CD14-positive monocyte (primary cell): ENCODE data around the gene TRAF6. TPM values are rescaled to one million over a fixed set of nuclear protein-coding genes. Genes with fewer than 3 reads are reported as not detected.

Experiments used
- DNase-seq, 3 donors: peaks; one replicate each; pipeline ENCODE4 v3.0.0-alpha.2; 2011 to 2022
- H2AFZ ChIP-seq: 2 replicates; pipeline ENCODE4 v1.6.0; 2012; ENCODE audit warnings: mild to moderate bottlenecking, low read depth, low read length, inconsistent platforms; ENCODE audit not compliant: insufficient read depth, poor library complexity, severe bottlenecking
- H3K27ac ChIP-seq, 2 donors: 1 replicate in 1 of 2; 2 replicates in 1 of 2; pipeline ENCODE4 v1.5.1; 2012 to 2013; ENCODE audit warnings: low read length in 2 of 2, control low read depth in 1 of 2, inconsistent platforms in 1 of 2, low read depth in 1 of 2, mild to moderate bottlenecking in 1 of 2
- H3K27me3 ChIP-seq, 2 donors: one replicate each; pipeline versions ENCODE4 v1.6.0 to v1.6.1; 2011 to 2013; ENCODE audit warnings: low read length in 2 of 2; ENCODE audit not compliant: control insufficient read depth in 2 of 2, insufficient read depth in 2 of 2
- H3K36me3 ChIP-seq, 2 donors: replicated peaks in 1 of 2; 1 replicate in 1 of 2; 2 replicates in 1 of 2; pipeline versions ENCODE4 v1.5.1 to v1.6.1; 2012 to 2013; ENCODE audit warnings: low read length in 2 of 2, control low read depth in 1 of 2, inconsistent platforms in 1 of 2, mild to moderate bottlenecking in 1 of 2; ENCODE audit not compliant: insufficient read depth in 2 of 2, control insufficient read depth in 1 of 2
- H3K4me1 ChIP-seq, 2 donors: 1 replicate in 1 of 2; 2 replicates in 1 of 2; pipeline versions ENCODE4 v1.5.1 to v1.6.1; 2012 to 2013; ENCODE audit warnings: low read length in 2 of 2, control low read depth in 1 of 2, inconsistent platforms in 1 of 2, mild to moderate bottlenecking in 1 of 2, moderate library complexity in 1 of 2; ENCODE audit not compliant: insufficient read depth in 2 of 2, control insufficient read depth in 1 of 2
- H3K4me2 ChIP-seq: replicated peaks from 2 replicates; pipeline ENCODE3; 2012; ENCODE audit warnings: low read length, moderate library complexity, mild to moderate bottlenecking; ENCODE audit not compliant: poor library complexity, severe bottlenecking; ENCODE audit errors: extremely low read depth
- H3K4me3 ChIP-seq, 3 experiments: fragments of 200-600 bp in 1 of 3; sonication (generic) in 1 of 3; replicated peaks in 1 of 3; 1 replicate in 2 of 3; 2 replicates in 1 of 3; pipeline ENCODE4 v1.5.1; 2011 to 2013; ENCODE audit warnings: low read length in 3 of 3, mild to moderate bottlenecking in 3 of 3, control low read depth in 2 of 3, low read depth in 2 of 3, inconsistent platforms in 1 of 3, moderate library complexity in 1 of 3
- H3K79me2 ChIP-seq: 2 replicates; pipeline ENCODE4 v1.6.0; 2012; ENCODE audit warnings: mild to moderate bottlenecking, control low read depth, inconsistent platforms, low read length, moderate library complexity; ENCODE audit not compliant: insufficient read depth
- H3K9ac ChIP-seq: 2 replicates; pipeline ENCODE4 v1.6.0; 2017; ENCODE audit warnings: low read length, mild to moderate bottlenecking; ENCODE audit not compliant: insufficient read depth, poor library complexity, severe bottlenecking
- H3K9me3 ChIP-seq, 2 donors: replicated peaks in 1 of 2; 1 replicate in 1 of 2; 2 replicates in 1 of 2; pipeline versions ENCODE4 v1.5.1 to v1.6.1; 2012 to 2013; ENCODE audit warnings: low read length in 2 of 2, control low read depth in 1 of 2; ENCODE audit not compliant: control insufficient read depth in 1 of 2, insufficient read depth in 1 of 2
- H4K20me1 ChIP-seq: 2 replicates; pipeline ENCODE4 v1.6.0; 2012; ENCODE audit warnings: mild to moderate bottlenecking, low read length, control low read depth, moderate library complexity; ENCODE audit not compliant: insufficient read depth
- H3K27ac Mint-ChIP-seq, 7 donors: one replicate each; pipeline ENCODE4 v1.8.0; 2020; ENCODE audit warnings: mild to moderate bottlenecking in 7 of 7, mixed read lengths in 7 of 7, moderate library complexity in 6 of 7, inconsistent platforms in 2 of 7
- H3K27me3 Mint-ChIP-seq, 3 donors: one replicate each; pipeline ENCODE4 v1.8.0; 2021 to 2022; ENCODE audit warnings: low read depth in 3 of 3, mild to moderate bottlenecking in 3 of 3, mixed read lengths in 3 of 3, moderate library complexity in 3 of 3, inconsistent platforms in 1 of 3
- H3K36me3 Mint-ChIP-seq, 2 donors: one replicate each; pipeline ENCODE4 v1.8.0; 2020; ENCODE audit warnings: mixed read lengths in 2 of 2, inconsistent platforms in 1 of 2, mild to moderate bottlenecking in 1 of 2
- H3K4me1 Mint-ChIP-seq: one replicate; pipeline ENCODE4 v1.8.0; 2020; ENCODE audit warnings: mild to moderate bottlenecking, mixed read lengths
- H3K4me3 Mint-ChIP-seq, 2 donors: one replicate each; pipeline ENCODE4 v1.8.0; 2020; ENCODE audit warnings: mild to moderate bottlenecking in 2 of 2, mixed read lengths in 2 of 2, moderate library complexity in 1 of 2
- H3K9me3 Mint-ChIP-seq, 7 donors: one replicate each; pipeline ENCODE4 v1.8.0; 2020 to 2022; ENCODE audit warnings: mixed read lengths in 7 of 7, mild to moderate bottlenecking in 6 of 7, moderate library complexity in 6 of 7, inconsistent platforms in 2 of 7
- WGBS: methylation state at CpG from one replicate; pipeline ENCODE4 v1.1.5; 2013; ENCODE audit warnings: missing lambda C conversion rate; ENCODE audit not compliant: insufficient coverage; 5-methylcytosine and 5-hydroxymethylcytosine counted together
- intact Hi-C, 2 donors: fragments of 100-400 bp; cut with micrococcal nuclease; formaldehyde crosslinking; loops; one replicate each; pipeline versions ENCODE4 v1.15.0 to v1.15.1; 2023
- polyA plus RNA-seq, 3 donors: library from polyadenylated mRNA; depleted of rRNA in 1 of 3; unstranded in 2 of 3; stranded (reverse) in 1 of 3; fragments of 300-500 nt in 2 of 3; fragments of >200 nt in 1 of 3; fragmentation: Illumina TruSeq in 2 of 3; gene quantifications; 1 replicate in 2 of 3; 2 replicates in 1 of 3; pipeline ENCODE4 v1.2.3, GENCODE V29; 2012 to 2021
- TF ChIP-seq, protein P1 (sequence below): fragments of 200-600 bp; IDR thresholded peaks from one replicate; pipeline ENCODE4 v1.8.0; 2022; ENCODE audit warnings: antibody characterized with exemption, mild to moderate bottlenecking

TRAF6 gene
- polyA plus RNA-seq, 3 donors: 5.5 to 7.3 (median 6.7) TPM

DNA sequence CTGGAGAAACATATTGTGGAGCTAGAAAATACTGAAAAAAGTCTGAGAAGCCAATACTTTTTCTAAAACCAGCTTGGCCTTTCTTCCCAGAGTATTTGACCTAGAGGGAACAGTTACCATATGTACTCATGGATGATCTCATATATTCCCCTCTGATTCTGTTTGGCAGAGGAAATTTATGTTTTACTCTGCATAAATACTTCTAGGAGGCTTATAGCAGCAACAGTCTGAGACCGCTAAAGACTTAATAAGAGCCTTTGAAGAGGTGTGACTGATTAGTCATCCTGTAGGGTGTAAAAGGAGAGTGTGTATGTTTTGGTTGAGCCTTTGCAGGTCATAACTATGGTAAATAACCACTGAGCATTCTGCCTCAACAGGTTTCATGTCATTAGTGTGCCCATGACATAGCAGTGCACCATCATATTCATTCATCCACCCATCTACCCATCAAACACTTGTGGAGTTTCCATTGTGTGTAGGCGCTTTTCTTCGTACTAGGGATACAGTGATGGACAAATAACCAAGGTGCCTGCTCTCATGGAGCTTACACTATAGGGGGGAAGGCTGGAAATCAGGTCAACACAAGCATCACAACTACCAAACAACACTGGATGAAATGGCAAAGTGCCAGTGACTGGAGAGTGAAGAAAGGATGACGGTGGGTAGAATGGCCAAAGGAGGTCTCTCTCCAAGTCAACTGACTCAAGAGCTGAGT lies 44.5 kb downstream of the TRAF6 start:
- Histone ChIP-seq H3K4me2 (no peak overlapping the region), H3K4me3 (no peak overlapping the region), H3K79me2 (no peaks in the 10 kb centered on the region), H3K4me1 (peaks cover 0 to 9% of the 10 kb centered on the region in 2 donors), H3K27me3 (no peaks in the 10 kb centered on the region), H3K9me3 (no peaks in the 10 kb centered on the region), H3K27ac (no peak overlapping the region), H4K20me1 (no peaks in the 10 kb centered on the region), H2AFZ (no peak overlapping the region), H3K9ac (no peak overlapping the region), H3K36me3 (no peaks in the 10 kb centered on the region)
- 100% methylated on average over 1 of the region's 4 CpGs for WGBS
- Mint-ChIP-seq H3K9me3 (no peaks in the 10 kb centered on the region), H3K27ac (peak overlapping the region in 1 of 7 donors; percentile 38), H3K36me3 (peaks cover 3 to 4% of the 10 kb centered on the region in 2 donors), H3K4me3 (no peak overlapping the region), H3K27me3 (peaks cover 0 to 3% (median 0%) of the 10 kb centered on the region in 3 donors), H3K4me1 (peaks cover 11% of the 10 kb centered on the region)
- TF ChIP-seq, protein P1, sequence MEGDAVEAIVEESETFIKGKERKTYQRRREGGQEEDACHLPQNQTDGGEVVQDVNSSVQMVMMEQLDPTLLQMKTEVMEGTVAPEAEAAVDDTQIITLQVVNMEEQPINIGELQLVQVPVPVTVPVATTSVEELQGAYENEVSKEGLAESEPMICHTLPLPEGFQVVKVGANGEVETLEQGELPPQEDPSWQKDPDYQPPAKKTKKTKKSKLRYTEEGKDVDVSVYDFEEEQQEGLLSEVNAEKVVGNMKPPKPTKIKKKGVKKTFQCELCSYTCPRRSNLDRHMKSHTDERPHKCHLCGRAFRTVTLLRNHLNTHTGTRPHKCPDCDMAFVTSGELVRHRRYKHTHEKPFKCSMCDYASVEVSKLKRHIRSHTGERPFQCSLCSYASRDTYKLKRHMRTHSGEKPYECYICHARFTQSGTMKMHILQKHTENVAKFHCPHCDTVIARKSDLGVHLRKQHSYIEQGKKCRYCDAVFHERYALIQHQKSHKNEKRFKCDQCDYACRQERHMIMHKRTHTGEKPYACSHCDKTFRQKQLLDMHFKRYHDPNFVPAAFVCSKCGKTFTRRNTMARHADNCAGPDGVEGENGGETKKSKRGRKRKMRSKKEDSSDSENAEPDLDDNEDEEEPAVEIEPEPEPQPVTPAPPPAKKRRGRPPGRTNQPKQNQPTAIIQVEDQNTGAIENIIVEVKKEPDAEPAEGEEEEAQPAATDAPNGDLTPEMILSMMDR: no peak
- no peak for DNase-seq
- intact Hi-C loops: no loop called here

DNA sequence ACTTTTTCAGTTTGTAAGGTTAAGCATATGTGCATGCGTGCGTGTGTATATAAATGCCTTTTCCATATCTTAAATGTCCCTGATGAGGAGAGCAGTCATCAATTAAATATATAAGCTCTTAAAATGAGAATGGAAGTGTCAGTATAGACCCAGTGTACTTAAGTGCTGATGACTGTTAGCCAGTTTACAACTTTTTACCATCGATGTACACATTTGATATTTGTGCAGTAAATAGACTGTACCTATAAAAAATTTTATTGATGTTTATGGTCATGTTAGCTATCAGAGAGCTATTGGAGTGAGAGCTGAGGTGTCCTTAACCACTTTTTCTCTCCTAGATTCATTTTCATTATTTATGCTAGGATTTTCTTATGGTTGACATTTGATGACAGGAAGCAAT lies 45.4 kb downstream of the TRAF6 start:
- no CpG with 5 or more reads among the region's 3 CpGs for WGBS
- peaks cover 3 to 4% of the 10 kb centered on the region in 2 donors for H3K36me3 Mint-ChIP-seq
- no peak for DNase-seq
- no peak overlapping the region for H3K27ac ChIP-seq
- no peak overlapping the region for H3K4me3 Mint-ChIP-seq
- no peaks in the 10 kb centered on the region for H3K36me3 ChIP-seq
- H3K79me2 ChIP-seq: no peaks in the 10 kb centered on the region
- no peaks in the 10 kb centered on the region for H4K20me1 ChIP-seq
- peaks cover 0 to 2% (median 0%) of the 10 kb centered on the region in 3 donors for H3K27me3 Mint-ChIP-seq
- no peak overlapping the region for H3K4me3 ChIP-seq
- H3K9ac ChIP-seq: no peak overlapping the region
- H3K9me3 Mint-ChIP-seq: no peaks in the 10 kb centered on the region
- no peak overlapping the region for H2AFZ ChIP-seq
- TF ChIP-seq, protein P1: no peak
- no peak overlapping the region for H3K27ac Mint-ChIP-seq
- peaks cover 0 to 9% of the 10 kb centered on the region in 2 donors for H3K4me1 ChIP-seq
- no peak overlapping the region for H3K4me2 ChIP-seq
- H3K27me3 ChIP-seq: no peaks in the 10 kb centered on the region
- intact Hi-C loops: no loop called here
- peaks cover 11% of the 10 kb centered on the region for H3K4me1 Mint-ChIP-seq
- H3K9me3 ChIP-seq: no peaks in the 10 kb centered on the region
